GM21576 (cell line): ENCODE results near the gene STK4.

Experiments used
- ATAC-seq: cut with Tn5 transposase; IDR thresholded peaks from one replicate; pipeline ENCODE4 v1.9.1; 2021; ENCODE audit warnings: mild to moderate bottlenecking, moderate library complexity; ENCODE audit not compliant: unreplicated experiment

Gene STK4

DNA sequence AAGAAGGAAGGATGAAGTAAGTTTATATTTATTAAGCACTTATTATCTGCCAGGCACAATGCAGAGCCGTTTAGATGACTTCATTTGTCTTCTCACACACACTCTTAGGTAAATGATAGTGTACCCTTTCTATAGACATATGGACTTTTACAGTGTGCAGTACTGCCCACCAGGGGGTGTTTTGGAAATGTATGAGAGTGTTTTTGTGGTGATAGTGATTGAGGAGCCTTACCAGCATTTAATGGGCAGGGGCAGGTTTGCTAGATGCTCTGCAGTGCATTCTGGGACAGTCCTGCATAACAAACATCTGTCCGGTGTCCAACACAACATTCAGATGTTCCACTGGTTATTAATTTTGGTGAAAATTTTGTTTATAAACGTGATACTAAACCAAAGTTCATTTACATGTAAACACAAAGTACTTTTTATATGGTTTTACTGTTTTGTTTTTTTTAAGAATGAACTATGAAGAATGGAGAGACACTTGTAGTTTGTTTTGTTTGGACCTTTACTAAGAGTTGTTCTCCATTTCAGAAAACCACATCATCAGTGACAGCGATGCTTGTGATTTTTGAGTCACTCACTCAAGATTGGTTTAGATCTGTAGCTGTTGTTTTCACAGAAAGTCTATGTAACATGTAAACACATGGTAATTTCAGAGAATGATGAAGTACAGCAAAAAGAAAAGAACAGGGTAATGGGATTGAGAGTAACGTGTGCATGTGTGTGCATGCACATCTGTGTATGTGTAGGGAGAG is 114.7 kb downstream of the STK4 start:
- no peak for ATAC-seq

DNA sequence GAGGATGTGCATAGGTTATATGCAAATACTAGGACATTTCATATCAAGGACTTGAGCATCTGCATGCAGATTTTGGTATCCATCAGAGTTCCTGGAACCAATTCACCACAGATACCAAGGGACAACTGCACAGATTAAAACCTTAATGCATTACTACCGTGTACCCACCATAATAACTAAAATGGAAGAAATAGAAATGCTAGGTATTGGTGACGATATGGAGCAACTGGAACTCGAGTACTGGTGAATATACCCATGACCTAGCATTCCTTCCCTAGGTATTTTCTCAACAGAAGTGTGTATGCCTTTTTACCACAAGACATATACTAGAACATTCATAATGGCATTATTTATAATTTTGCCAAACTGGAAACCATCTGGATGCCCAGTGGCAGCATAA is 116.2 kb downstream of the STK4 start:
- ATAC-seq = no peak

GRCh38 chr20:45083127-45083526 is 116.8 kb downstream of the STK4 start:
- ATAC-seq = no peak

DNA sequence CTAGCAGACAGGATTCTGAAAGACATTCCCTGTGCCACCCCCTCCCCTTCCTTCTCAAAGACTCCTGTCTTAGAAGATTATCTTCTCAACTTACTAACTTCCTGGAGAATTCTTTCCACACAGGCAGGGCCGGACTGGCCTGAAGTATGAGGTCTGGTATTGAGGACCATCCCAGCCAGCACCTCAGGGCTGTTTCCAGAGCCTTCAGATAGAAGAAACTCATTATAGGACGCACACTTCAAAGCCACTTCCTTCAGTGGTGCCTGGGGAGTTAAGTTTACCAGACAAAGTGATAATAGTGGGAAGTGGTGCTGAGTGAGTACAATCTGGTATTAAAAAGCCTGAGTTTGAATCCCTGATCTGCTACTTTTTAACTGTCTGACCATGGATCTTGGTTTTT is 119.0 kb downstream of the STK4 start:
- no peak for ATAC-seq

GRCh38 chr20:45085867-45086266 is 119.6 kb downstream of the STK4 start:
- no peak for ATAC-seq

GRCh38 chr20:45087097-45087790 is 120.9 kb downstream of the STK4 start:
- no peak for ATAC-seq

DNA sequence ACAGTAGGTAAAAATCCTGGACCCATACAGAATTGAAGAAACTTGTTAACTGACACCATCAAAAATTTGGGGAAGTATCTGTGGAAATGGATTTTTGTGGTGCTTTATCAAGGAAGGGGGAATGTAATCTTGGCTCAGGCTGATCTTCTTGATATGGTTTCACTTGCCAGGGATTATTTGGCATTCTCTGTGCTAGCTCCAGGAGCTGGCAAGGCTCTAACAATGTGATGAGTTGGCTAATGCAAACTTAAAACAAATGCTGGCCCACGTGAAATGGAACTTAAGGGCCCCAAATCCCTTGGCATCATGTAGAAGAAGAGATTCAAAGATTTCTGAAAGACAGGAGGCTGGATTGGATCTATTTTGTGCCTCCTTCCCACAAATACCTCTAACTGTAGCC is 121.5 kb downstream of the STK4 start:
- no peak for ATAC-seq

DNA sequence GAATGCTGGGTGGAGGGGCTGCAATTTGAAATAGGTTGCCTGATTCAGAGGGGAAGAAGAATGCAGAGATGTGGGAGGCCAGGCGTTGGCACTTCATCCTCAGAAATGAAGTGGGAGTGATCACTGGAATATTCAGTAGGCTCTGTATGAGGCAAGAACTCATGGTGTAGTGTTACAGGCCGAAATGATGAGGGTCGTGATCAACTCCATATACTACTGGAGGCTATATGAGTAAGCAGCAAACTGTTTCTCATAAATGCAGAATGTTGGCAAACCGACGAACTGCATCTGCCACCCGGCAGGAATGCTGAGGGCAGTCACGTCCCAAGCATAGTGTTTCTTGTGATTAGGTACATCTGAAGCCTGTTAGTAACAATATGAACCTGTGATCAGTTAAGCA is 121.9 kb downstream of the STK4 start:
- ATAC-seq = no peak

- ATAC-seq = no peak
These were observed 124.2 kb downstream of the STK4 start for GRCh38 chr20:45090481-45090880.

DNA sequence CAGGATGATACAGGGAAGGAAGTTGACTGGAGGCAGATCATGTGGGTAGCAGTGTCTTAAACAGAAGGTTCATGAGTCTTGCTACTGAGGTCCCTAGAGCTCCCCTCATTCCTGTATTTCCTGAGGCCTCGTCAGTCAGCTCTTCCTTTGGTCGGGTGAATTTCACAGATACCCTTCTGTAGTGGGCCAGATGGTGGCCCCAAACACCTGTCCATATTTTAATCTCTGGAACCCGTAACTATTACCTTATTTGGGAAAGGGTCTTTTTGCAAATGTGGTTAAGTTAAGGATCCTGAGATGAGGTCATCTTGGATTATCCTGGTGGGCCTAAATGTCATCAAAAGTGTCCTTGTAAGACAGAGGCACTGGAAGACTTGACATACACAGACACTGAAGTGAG is 125.1 kb downstream of the STK4 start:
- no peak for ATAC-seq

GRCh38 chr20:45092898-45093297 is 126.6 kb downstream of the STK4 start:
- ATAC-seq = no peak

GRCh38 chr20:45094201-45094600 is 127.9 kb downstream of the STK4 start:
- no peak for ATAC-seq

- ATAC-seq = no peak
These were observed 128.7 kb downstream of the STK4 start for GRCh38 chr20:45094864-45095574.

GRCh38 chr20:45095805-45096238 is 129.5 kb downstream of the STK4 start:
- ATAC-seq = no peak

- no peak for ATAC-seq
These were observed 130.5 kb downstream of the STK4 start for GRCh38 chr20:45096781-45097180.

DNA sequence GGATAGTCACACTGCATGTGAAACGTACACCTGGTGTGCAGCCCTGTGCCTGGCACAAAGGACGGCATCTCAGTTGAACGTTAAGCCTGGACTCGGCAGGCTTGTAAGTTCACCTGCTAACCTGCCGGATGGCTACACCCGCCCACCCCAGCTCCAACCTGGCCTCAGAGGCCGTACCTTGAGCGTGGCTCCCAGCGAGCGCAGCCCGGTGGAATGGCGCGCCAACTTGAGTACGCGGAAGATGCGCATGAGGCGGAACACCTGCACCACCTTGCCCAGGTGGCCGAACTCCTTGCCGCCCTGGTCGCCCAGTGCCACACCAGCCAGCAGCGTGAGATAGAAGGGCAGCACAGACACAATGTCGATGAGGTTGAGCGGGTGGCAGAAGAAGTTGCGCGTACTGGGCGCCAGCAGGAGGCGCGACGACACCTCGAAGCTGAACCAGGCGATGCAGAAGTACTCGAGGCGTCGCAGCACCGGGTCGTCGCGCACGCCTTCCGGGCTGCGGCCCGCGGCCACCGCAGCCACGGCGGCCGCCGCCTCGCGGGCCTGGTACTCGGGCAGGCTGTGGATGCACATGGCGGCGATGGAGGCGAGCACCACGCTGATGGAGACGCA is 131.3 kb downstream of the STK4 start:
- ATAC-seq = no peak

GRCh38 chr20:45098103-45098773 is 131.9 kb downstream of the STK4 start:
- ATAC-seq = no peak

GRCh38 chr20:45100563-45101245 is 134.4 kb downstream of the STK4 start, which contains the start of gene KCNS1:
TSS of gene KCNS1 (minus strand) at chr20:45101127. CDS start at chr20:45099236, 1,891 bp downstream.
- ATAC-seq = no peak

GRCh38 chr20:45101333-45101850 is 135.1 kb downstream of the STK4 start:
- no peak for ATAC-seq

DNA sequence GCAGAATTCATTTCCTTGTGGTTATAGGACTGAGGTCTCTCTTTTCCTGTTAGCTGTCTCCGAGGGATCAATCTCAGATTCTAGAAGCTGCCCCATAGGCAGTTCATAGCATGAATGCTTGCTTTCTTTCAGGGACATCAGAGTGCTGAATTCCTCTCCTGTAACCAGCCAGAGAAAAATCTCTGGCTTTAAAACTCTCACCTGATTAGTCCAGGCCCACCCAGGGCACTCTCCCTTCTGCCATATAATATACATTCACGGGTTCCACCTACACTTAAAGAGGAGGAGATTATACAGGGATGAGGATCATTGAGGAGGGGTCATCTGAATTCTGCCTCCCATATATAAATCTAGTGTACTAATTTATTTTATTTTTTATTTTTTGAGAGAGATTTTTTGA is 136.8 kb downstream of the STK4 start:
- no peak for ATAC-seq
